Mucosa of rectum (tissue), 2 donors: Measurements from ENCODE around the gene RNF144A.

Experiments
- H3K27ac ChIP-seq, 2 donors: one replicate each; pipeline ENCODE4 v1.7.0; 2013; ENCODE audit warnings: inconsistent platforms in 2 of 2, low read depth in 2 of 2, low read length in 2 of 2
- H3K27me3 ChIP-seq, 2 donors: one replicate each; pipeline ENCODE4 v1.7.0; 2013; ENCODE audit warnings: low read length in 2 of 2; ENCODE audit not compliant: control insufficient read depth in 2 of 2, insufficient read depth in 2 of 2
- H3K36me3 ChIP-seq, 2 donors: one replicate each; pipeline ENCODE4 v1.7.0; 2013; ENCODE audit warnings: low read length in 2 of 2; ENCODE audit not compliant: control insufficient read depth in 2 of 2, insufficient read depth in 2 of 2
- H3K4me1 ChIP-seq, 2 donors: one replicate each; pipeline ENCODE4 v1.7.0; 2013; ENCODE audit warnings: low read length in 2 of 2, mild to moderate bottlenecking in 1 of 2; ENCODE audit not compliant: control insufficient read depth in 2 of 2, insufficient read depth in 2 of 2
- H3K4me3 ChIP-seq, 2 donors: one replicate each; pipeline ENCODE4 v1.7.0; 2013; ENCODE audit warnings: low read length in 2 of 2
- H3K9ac ChIP-seq, 2 donors: one replicate each; pipeline ENCODE4 v1.7.0; 2013; ENCODE audit warnings: low read length in 2 of 2, low read depth in 1 of 2, mild to moderate bottlenecking in 1 of 2
- H3K9me3 ChIP-seq, 2 donors: one replicate each; pipeline ENCODE4 v1.7.0; 2013; ENCODE audit warnings: low read length in 2 of 2; ENCODE audit not compliant: control insufficient read depth in 2 of 2
- donor health status: healthy.
- donor health status: Normal muscosa, but diverticular disease.

The RNF144A gene

GRCh38 chr2:7026742-7027141, 109.5 kb downstream of the RNF144A start:
- Histone ChIP-seq H3K36me3 (peaks cover 0 to 7% of the 10 kb centered on the region in 2 donors), H3K4me3 (no peak overlapping the region), H3K27ac (no peak overlapping the region), H3K9ac (no peak overlapping the region), H3K4me1 (peaks cover 3 to 4% of the 10 kb centered on the region in 2 donors), H3K27me3 (no peaks in the 10 kb centered on the region), H3K9me3 (no peaks in the 10 kb centered on the region)

- Histone ChIP-seq H3K9me3 (no peaks in the 10 kb centered on the region), H3K27me3 (no peaks in the 10 kb centered on the region), H3K27ac (no peak overlapping the region), H3K9ac (no peak overlapping the region), H3K4me1 (peaks cover 3 to 4% of the 10 kb centered on the region in 2 donors), H3K36me3 (peaks cover 0 to 7% of the 10 kb centered on the region in 2 donors), H3K4me3 (no peak overlapping the region)
Measured at GRCh38 chr2:7027411-7027810, 110.2 kb downstream of the RNF144A start.

DNA sequence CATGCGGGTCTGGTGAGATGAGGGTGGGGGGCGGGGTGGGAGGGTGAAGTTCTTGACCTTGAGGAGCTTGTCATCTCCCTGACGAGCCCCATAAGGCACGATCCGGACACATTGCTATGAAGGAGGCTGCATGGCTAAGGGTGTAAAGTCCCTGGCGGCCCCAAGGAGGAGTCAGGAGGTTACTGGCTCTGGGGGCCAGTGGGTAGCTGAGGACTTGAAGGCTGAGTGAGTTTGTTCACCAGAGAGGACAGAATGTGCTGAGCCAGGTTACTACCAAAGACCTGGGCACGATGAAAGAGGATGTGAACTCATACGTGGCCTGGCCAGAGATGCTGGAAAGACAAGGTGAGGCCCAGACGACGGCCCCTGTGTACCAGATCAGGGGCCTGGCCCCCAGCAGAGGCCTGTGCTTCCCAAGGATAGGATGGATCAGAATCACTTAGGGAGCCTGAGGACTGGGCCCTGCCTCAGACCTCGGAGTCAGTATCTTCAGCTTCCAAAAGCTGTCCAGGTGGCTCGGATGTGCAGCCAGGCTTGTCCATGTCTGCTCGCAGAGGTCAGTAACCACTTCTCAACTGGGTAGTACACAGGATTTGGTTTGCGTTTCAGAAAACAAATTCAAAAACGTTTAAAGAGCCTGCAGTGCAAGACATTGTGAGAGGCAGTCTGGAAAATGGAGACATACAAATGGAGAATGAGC, 110.9 kb downstream of the RNF144A start:
- H3K4me1 ChIP-seq = peaks cover 3 to 6% of the 10 kb centered on the region in 2 donors
- H3K27me3 ChIP-seq = no peaks in the 10 kb centered on the region
- H3K27ac ChIP-seq = no peak overlapping the region
- peaks cover 0 to 7% of the 10 kb centered on the region in 2 donors for H3K36me3 ChIP-seq
- H3K4me3 ChIP-seq = no peak overlapping the region
- H3K9ac ChIP-seq = no peak overlapping the region
- no peaks in the 10 kb centered on the region for H3K9me3 ChIP-seq

DNA sequence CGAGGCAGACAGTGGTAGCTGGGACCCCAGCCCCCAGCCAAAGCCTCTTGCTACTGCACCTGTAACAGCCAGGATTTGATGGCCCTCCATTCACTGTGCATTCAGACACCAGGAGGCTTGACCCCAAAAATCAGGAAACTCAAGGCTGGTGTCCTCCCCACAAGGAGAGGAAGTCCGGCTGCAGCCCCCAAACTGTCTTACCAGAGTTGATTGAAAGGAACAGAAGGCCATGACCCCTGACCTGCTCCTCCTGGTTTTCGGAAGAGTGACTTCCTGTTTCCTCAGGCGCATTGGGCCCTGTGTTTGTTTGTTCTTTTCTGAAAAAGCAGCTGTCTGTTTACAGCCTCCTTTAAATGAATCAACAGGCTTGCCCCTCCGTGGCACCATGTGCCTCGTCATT, 111.6 kb downstream of the RNF144A start:
- H3K9ac ChIP-seq = no peak overlapping the region
- H3K4me3 ChIP-seq = no peak overlapping the region
- H3K4me1 ChIP-seq = peaks cover 3 to 10% of the 10 kb centered on the region in 2 donors
- peaks cover 0 to 9% of the 10 kb centered on the region in 2 donors for H3K36me3 ChIP-seq
- H3K9me3 ChIP-seq = no peaks in the 10 kb centered on the region
- H3K27ac ChIP-seq = no peak overlapping the region
- H3K27me3 ChIP-seq = no peaks in the 10 kb centered on the region

GRCh38 chr2:7029291-7030059, 112.3 kb downstream of the RNF144A start:
- Histone ChIP-seq H3K27me3 (no peaks in the 10 kb centered on the region), H3K27ac (no peak overlapping the region), H3K4me3 (no peak overlapping the region), H3K9me3 (no peaks in the 10 kb centered on the region), H3K36me3 (peaks cover 0 to 7% of the 10 kb centered on the region in 2 donors), H3K9ac (no peak overlapping the region), H3K4me1 (peaks cover 3 to 10% of the 10 kb centered on the region in 2 donors)

DNA sequence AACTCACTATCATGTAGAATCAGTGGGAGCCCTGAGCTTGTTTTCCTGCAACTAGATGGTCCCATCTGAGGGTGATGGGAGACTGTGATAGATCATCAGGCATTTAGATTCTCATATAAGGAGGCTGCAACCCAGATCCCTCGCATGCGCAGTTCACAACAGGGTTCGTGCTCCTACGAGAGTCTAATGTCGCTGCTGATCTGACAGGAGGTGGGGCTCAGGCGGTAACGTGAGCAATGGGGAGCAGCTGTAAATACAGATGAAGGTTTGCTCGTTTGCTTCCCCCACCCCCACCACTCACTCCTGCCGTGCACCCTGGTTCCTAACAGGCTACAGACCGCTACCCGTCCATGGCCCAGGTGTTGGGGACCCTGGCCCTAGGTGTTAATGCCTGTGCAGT, 113.6 kb downstream of the RNF144A start:
- Histone ChIP-seq H3K27ac (no peak overlapping the region), H3K4me1 (peaks cover 3 to 10% of the 10 kb centered on the region in 2 donors)

GRCh38 chr2:7031547-7032245, 114.5 kb downstream of the RNF144A start:
- H3K9ac ChIP-seq = no peak overlapping the region

More for the DNA sequence above, 113.6 kb downstream of the RNF144A start:
- no peak overlapping the region for H3K9ac ChIP-seq
- H3K4me3 ChIP-seq = no peak overlapping the region
- H3K36me3 ChIP-seq = peaks cover 0 to 4% of the 10 kb centered on the region in 2 donors
- no peaks in the 10 kb centered on the region for H3K27me3 ChIP-seq
- no peaks in the 10 kb centered on the region for H3K9me3 ChIP-seq

DNA sequence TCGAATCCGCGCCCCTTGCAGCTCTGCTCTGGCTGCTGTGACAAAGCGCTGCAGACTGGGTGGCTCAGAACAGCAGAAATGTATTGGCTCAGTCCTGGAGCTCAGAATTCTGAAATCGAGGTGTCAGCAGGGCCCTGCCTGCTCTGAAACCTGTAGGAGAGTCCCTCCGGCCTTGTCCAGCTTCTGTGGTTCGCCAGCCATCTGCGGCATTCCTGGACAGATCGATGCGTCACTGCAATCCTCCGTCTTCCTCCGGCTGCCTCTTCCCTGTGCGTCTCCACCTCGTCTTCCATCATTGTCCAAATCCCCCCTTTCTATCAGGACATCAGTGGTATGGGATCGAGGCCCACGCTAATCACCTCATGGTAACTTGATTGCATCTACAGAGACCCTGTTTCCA, 115.2 kb downstream of the RNF144A start:
- H3K27me3 ChIP-seq = no peaks in the 10 kb centered on the region
- H3K9me3 ChIP-seq = no peaks in the 10 kb centered on the region
- H3K4me3 ChIP-seq = no peak overlapping the region
- no peak overlapping the region for H3K9ac ChIP-seq
- peaks cover 3 to 10% of the 10 kb centered on the region in 2 donors for H3K4me1 ChIP-seq
- no peak overlapping the region for H3K27ac ChIP-seq
- peaks cover 4 to 6% of the 10 kb centered on the region in 2 donors for H3K36me3 ChIP-seq

More at GRCh38 chr2:7031547-7032245, 114.5 kb downstream of the RNF144A start:
- H3K9me3 ChIP-seq = no peaks in the 10 kb centered on the region
- peaks cover 0 to 4% of the 10 kb centered on the region in 2 donors for H3K36me3 ChIP-seq
- H3K4me3 ChIP-seq = no peak overlapping the region
- peaks cover 3 to 10% of the 10 kb centered on the region in 2 donors for H3K4me1 ChIP-seq
- no peak overlapping the region for H3K27ac ChIP-seq
- H3K27me3 ChIP-seq = no peaks in the 10 kb centered on the region

DNA sequence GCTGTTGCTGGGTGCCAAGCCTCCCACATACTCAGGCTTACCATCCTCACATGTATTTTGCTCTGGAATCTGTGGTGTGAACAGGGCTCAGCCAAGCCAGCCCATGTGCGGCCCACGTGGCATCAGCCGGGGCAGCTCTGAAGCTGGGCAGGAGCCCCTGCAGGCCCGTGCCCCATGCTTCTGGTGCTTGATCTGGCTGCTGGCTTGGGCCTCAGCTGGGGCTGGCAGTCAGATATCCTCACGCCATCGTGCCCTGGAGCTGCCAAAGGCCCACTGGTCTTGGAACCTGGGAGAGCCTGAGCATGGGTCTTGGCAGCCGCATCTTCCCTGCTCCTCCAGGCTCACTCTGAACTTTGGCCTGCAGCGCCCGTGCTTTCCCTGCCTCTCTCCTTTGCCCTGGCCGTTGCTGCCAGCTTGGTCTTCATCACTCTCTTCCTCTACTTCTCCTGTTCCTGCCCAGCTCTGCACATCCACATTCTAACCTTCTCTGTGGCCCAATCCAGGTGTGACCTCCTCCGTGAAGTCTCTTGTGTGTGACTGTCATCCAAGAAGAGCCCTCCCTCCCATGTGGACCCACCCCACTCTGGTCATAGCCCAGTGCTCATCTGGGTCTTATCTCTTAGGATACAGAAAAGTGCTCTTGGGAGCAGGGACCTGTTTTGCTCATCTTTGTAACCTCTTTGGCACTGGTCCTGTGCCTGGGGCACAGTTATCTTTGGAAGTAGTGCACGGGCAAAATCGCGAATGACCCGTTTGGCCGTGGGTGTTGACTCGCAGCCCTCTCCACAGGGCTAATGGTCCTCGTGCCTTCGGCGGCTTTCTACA, 116.1 kb downstream of the RNF144A start:
- no peak overlapping the region for H3K27ac ChIP-seq
- no peak overlapping the region for H3K4me3 ChIP-seq
- no peak overlapping the region for H3K9ac ChIP-seq
- no peaks in the 10 kb centered on the region for H3K9me3 ChIP-seq
- H3K27me3 ChIP-seq = no peaks in the 10 kb centered on the region
- peaks cover 4 to 7% of the 10 kb centered on the region in 2 donors for H3K36me3 ChIP-seq
- peaks cover 3 to 10% of the 10 kb centered on the region in 2 donors for H3K4me1 ChIP-seq
